Activated T-cell treated with anti-CD3 and anti-CD28 coated beads for 24 hours (primary cell): ENCODE results near the gene NHERF2.

Source experiments
- DNase-seq: peaks from one replicate; pipeline ENCODE4 v3.0.0-alpha.2; 2020; ENCODE audit warnings: low read depth

NHERF2 gene

GRCh38 chr16:2026461-2027023 lies at the start of gene NHERF2:
Gene NHERF2 (plus strand): TSS chr16:2026902. CDS start chr16:2027006, 104 bp downstream.
- DNase-seq = no peak

- no peak for DNase-seq
Measured at GRCh38 chr16:1976951-1977874, 49.5 kb upstream of the NHERF2 start.

GRCh38 chr16:1977875-1978268 lies 48.8 kb upstream of the NHERF2 start:
- DNase-seq = no peak

GRCh38 chr16:1978476-1979120 lies 48.1 kb upstream of the NHERF2 start:
- no peak for DNase-seq

GRCh38 chr16:1979271-1980029 lies 47.3 kb upstream of the NHERF2 start:
- no peak for DNase-seq

GRCh38 chr16:1980030-1980769 lies 46.5 kb upstream of the NHERF2 start:
- no peak for DNase-seq

GRCh38 chr16:1980770-1981087 lies 46.0 kb upstream of the NHERF2 start:
- no peak for DNase-seq

- no peak for DNase-seq
Measured at GRCh38 chr16:1981398-1981836, 45.3 kb upstream of the NHERF2 start, which contains the start of gene NOXO1. Gene NOXO1 (minus strand): TSS chr16:1981469. CDS start chr16:1981179, 290 bp downstream.

GRCh38 chr16:1982013-1982433 lies 44.7 kb upstream of the NHERF2 start:
- DNase-seq = no peak

- DNase-seq = no peak
Measured at GRCh38 chr16:1982991-1983543, 43.6 kb upstream of the NHERF2 start.

GRCh38 chr16:1983544-1984346 lies 43.0 kb upstream of the NHERF2 start, which contains the start of gene GFER:
Gene GFER (plus strand): TSS chr16:1984193. CDS start chr16:1984219, 26 bp downstream.
- peak; percentile 69 for DNase-seq

GRCh38 chr16:1984347-1985225 lies 42.1 kb upstream of the NHERF2 start:
- no peak for DNase-seq

GRCh38 chr16:1985466-1986150 lies 41.1 kb upstream of the NHERF2 start:
- DNase-seq = no peak

GRCh38 chr16:1987198-1987597 lies 39.5 kb upstream of the NHERF2 start:
- no peak for DNase-seq

GRCh38 chr16:1989209-1990100 lies 37.2 kb upstream of the NHERF2 start, which contains the start of gene SYNGR3:
Gene SYNGR3 (plus strand): TSS chr16:1989970. CDS start chr16:1990103, 133 bp downstream.
- DNase-seq = no peak

GRCh38 chr16:1990101-1990350 lies 36.7 kb upstream of the NHERF2 start:
- DNase-seq = no peak

GRCh38 chr16:1990351-1991134 lies 36.2 kb upstream of the NHERF2 start:
- no peak for DNase-seq
